Ovary (tissue), 9 donors: ENCODE measurements around the gene BAK1. TPM values are rescaled to one million over a fixed set of nuclear protein-coding genes. Genes with fewer than 3 reads are reported as not detected.

ENCODE experiments used
- DNase-seq, 5 donors: peaks; one replicate each; pipeline ENCODE4 v3.0.0-alpha.2; 2019 to 2020
- H3K27ac ChIP-seq, 2 donors: fragments of 200-600 bp; one replicate each; pipeline versions ENCODE4 v1.5.1 to v1.8.0; 2019 to 2022
- H3K27me3 ChIP-seq: fragments of 200-600 bp; one replicate; pipeline ENCODE4 v1.8.0; 2022
- H3K36me3 ChIP-seq: fragments of 200-600 bp; sonication (generic); one replicate; pipeline ENCODE4 v1.5.1; 2019
- H3K4me1 ChIP-seq: one replicate; pipeline ENCODE4 v1.8.1; 2013; ENCODE audit warnings: mild to moderate bottlenecking, moderate library complexity; ENCODE audit not compliant: insufficient read depth
- H3K4me3 ChIP-seq: fragments of 200-600 bp; sonication (generic); one replicate; pipeline ENCODE4 v1.5.1; 2017
- H3K9me3 ChIP-seq, 2 donors: fragments of 200-600 bp in 1 of 2; sonication (generic) in 1 of 2; one replicate each; pipeline versions ENCODE4 v1.5.1 to v1.8.1; 2013 to 2019; ENCODE audit warnings: mild to moderate bottlenecking in 1 of 2, moderate library complexity in 1 of 2
- CTCF ChIP-seq, 3 donors: fragments of 450-650 bp in 2 of 3; fragments of 200-600 bp in 1 of 3; IDR thresholded peaks; one replicate each; pipeline versions ENCODE4 v1.5.1 to v1.8.0; 2016 to 2022; ENCODE audit warnings: antibody characterized with exemption in 3 of 3, mild to moderate bottlenecking in 1 of 3
- EP300 ChIP-seq: sonication (generic); formaldehyde crosslinking; IDR thresholded peaks from one replicate; pipeline ENCODE4 v1.6.1; 2017; ENCODE audit warnings: antibody characterized with exemption
- POLR2A ChIP-seq: fragments of 450-650 bp; IDR thresholded peaks from one replicate; pipeline ENCODE4 v1.6.1; 2017; ENCODE audit warnings: antibody characterized with exemption, mild to moderate bottlenecking, moderate library complexity
- WGBS, 3 donors: extraction: QIAGEN DNeasy Blood & Tissue Kit in 1 of 3; methylation state at CpG; one replicate each; pipeline versions ENCODE4 v1.1.5 to v1.1.7; 2013 to 2017; 5-methylcytosine and 5-hydroxymethylcytosine counted together
- intact Hi-C, 4 donors: fragments of 100-400 bp; cut with DNase I; formaldehyde crosslinking; loops; one replicate each; pipeline versions ENCODE4 v1.11.0 to v1.15.1; 2022 to 2023
- polyA plus RNA-seq, 2 donors: library from polyadenylated mRNA; stranded (reverse); fragments of 200-250 nt in 1 of 2; fragments of 350-450 nt in 1 of 2; fragmentation: Illumina TruSeq in 1 of 2; extraction: RNeasy Lipid Tissue Mini Kit (QIAGEN cat#74804) in 1 of 2; gene quantifications; one replicate each; pipeline ENCODE4 v1.2.3, GENCODE V29; 2013 to 2014
- total RNA-seq, 7 donors: library from RNA; depleted of rRNA in 2 of 7; stranded (reverse); fragments of >200 nt in 2 of 7; fragmentation: NEBNext Ultra II Directional in 3 of 7; extraction: Animal tissue kit (Norgen Biotek cat#: 25700) in 3 of 7; gene quantifications; one replicate each; pipeline versions ENCODE4 v1.1.0 to v1.2.4, GENCODE V29; 2016 to 2023
- donor health status: DM: no; HTN: no; CAD: no; lungs with moderate emphysema.
- donor health status: DM: no; HTN: no; CAD: no.
- donor health status: Bipolar disorder and iron deficiency.
- donor health status: DM: yes; HTN: yes; CAD: no.
- donor health status: DM: no; HTN: no; CAD: no.
- donor health status: DM: yes; HTN: yes; CAD: no.

The BAK1 gene
- total and polyA plus RNA-seq, 9 donors = 3.9 to 16.9 (median 10.4) TPM

GRCh38 chr6:33607126-33607783 lies 27.2 kb upstream of the BAK1 start:
- H3K36me3 ChIP-seq = no peaks in the 10 kb centered on the region
- H3K27me3 ChIP-seq = no peaks in the 10 kb centered on the region
- WGBS, 3 donors = 78 to 82% (median 82%) methylated on average over 7 to 8 of the region's 8 CpGs
- TF ChIP-seq POLR2A (no peak), CTCF (IDR thresholded peaks at IDR 0.05) (no peak), EP300 (no peak)
- DNase-seq = no peak
- H3K4me1 ChIP-seq = no peaks in the 10 kb centered on the region
- H3K4me3 ChIP-seq = no peak overlapping the region
- intact Hi-C loops = no loop called here
- no peaks in the 10 kb centered on the region for H3K9me3 ChIP-seq
- H3K27ac ChIP-seq = no peak overlapping the region

GRCh38 chr6:33606642-33607041 lies 26.6 kb upstream of the BAK1 start:
- Histone ChIP-seq H3K4me3 (no peak overlapping the region), H3K27me3 (no peaks in the 10 kb centered on the region), H3K9me3 (no peaks in the 10 kb centered on the region), H3K4me1 (no peaks in the 10 kb centered on the region), H3K36me3 (no peaks in the 10 kb centered on the region), H3K27ac (no peak overlapping the region)
- 92 to 100% (median 96%) methylated on average over 2 of the region's 2 CpGs for WGBS, 3 donors
- TF ChIP-seq EP300 (no peak), POLR2A (no peak), CTCF (IDR thresholded peaks at IDR 0.05) (no peak)
- intact Hi-C loops = no loop called here
- DNase-seq = no peak

- intact Hi-C loops = no loop called here
- 91 to 97% (median 92%) methylated on average over 4 of the region's 4 CpGs for WGBS, 3 donors
These were observed 25.1 kb upstream of the BAK1 start for GRCh38 chr6:33604941-33605854.

GRCh38 chr6:33602180-33602579 lies 22.1 kb upstream of the BAK1 start:
- no peak for DNase-seq
- H3K27ac ChIP-seq = no peak overlapping the region
- no peak for TF ChIP-seq EP300
- no peak for TF ChIP-seq CTCF (IDR thresholded peaks at IDR 0.05)
- no peak for TF ChIP-seq POLR2A
- H3K4me1 ChIP-seq = peaks cover 2% of the 10 kb centered on the region
- H3K4me3 ChIP-seq = no peak overlapping the region
- intact Hi-C loops = no loop called here
- no peaks in the 10 kb centered on the region for H3K9me3 ChIP-seq
- 15 to 21% (median 19%) methylated on average over 2 of the region's 2 CpGs for WGBS, 3 donors
- no peaks in the 10 kb centered on the region for H3K27me3 ChIP-seq
- no peaks in the 10 kb centered on the region for H3K36me3 ChIP-seq

More at GRCh38 chr6:33604941-33605854, 25.1 kb upstream of the BAK1 start:
- TF ChIP-seq EP300 = no peak
- no peak for TF ChIP-seq POLR2A
- TF ChIP-seq CTCF (IDR thresholded peaks at IDR 0.05) = no peak
- no peak for DNase-seq
- no peaks in the 10 kb centered on the region for H3K4me1 ChIP-seq
- no peaks in the 10 kb centered on the region for H3K9me3 ChIP-seq
- no peak overlapping the region for H3K27ac ChIP-seq
- H3K27me3 ChIP-seq = no peaks in the 10 kb centered on the region
- H3K4me3 ChIP-seq = no peak overlapping the region
- H3K36me3 ChIP-seq = no peaks in the 10 kb centered on the region
